Nucleus accumbens (tissue), 56 donors: ENCODE measurements around the gene HRG.
"Not testable (repeated sequence)": the region's sequence is repeated elsewhere in the genome, so short reads cannot be mapped to it uniquely, and the experiment has no call there.

ENCODE experiments used
- DNase-seq, 56 donors: peaks; one replicate each; lab custom pipeline; 2025; lab: John Stamatoyannopoulos, UW

HRG gene

GRCh38 chr3:186665625-186666188 is at the start of gene HRG:
HRG (plus strand) TSS chr3:186666014; CDS start chr3:186666032, 18 bp downstream.
- DNase-seq = no peak

GRCh38 chr3:186616299-186616617 is 49.6 kb upstream of the HRG start:
- DNase-seq = no peak

GRCh38 chr3:186617036-186617946 is 48.5 kb upstream of the HRG start:
- peak in 54 of 56 donors; percentile 7 to 85 (median 61) for DNase-seq

- DNase-seq = no peak
Observed at GRCh38 chr3:186618318-186618938, 47.4 kb upstream of the HRG start.

- no peak for DNase-seq
Observed at GRCh38 chr3:186619787-186620212, 46.0 kb upstream of the HRG start.

- no peak for DNase-seq
Observed at GRCh38 chr3:186620213-186621092, 45.4 kb upstream of the HRG start.

- no peak for DNase-seq
Observed at GRCh38 chr3:186621894-186622650, 43.7 kb upstream of the HRG start.

- DNase-seq = no peak
Observed at GRCh38 chr3:186622651-186623310, 43.0 kb upstream of the HRG start.

- DNase-seq = no peak
Observed at GRCh38 chr3:186624598-186624997, 41.2 kb upstream of the HRG start.

GRCh38 chr3:186625600-186626042 is 40.2 kb upstream of the HRG start:
- no peak for DNase-seq

- no peak for DNase-seq
Observed at GRCh38 chr3:186626254-186626847, 39.5 kb upstream of the HRG start.

- no peak for DNase-seq
Observed at GRCh38 chr3:186627852-186628414, 37.9 kb upstream of the HRG start.

- no peak for DNase-seq
Observed at GRCh38 chr3:186628756-186629155, 37.1 kb upstream of the HRG start.

GRCh38 chr3:186630950-186631641 is 34.7 kb upstream of the HRG start:
- no peak for DNase-seq

- DNase-seq = no peak
Observed at GRCh38 chr3:186633481-186633880, 32.3 kb upstream of the HRG start.

- not testable (repeated sequence) for DNase-seq
Observed at GRCh38 chr3:186634207-186634606, 31.6 kb upstream of the HRG start.

GRCh38 chr3:186635532-186635931 is 30.3 kb upstream of the HRG start:
- DNase-seq = no peak

GRCh38 chr3:186636536-186636935 is 29.3 kb upstream of the HRG start:
- no peak for DNase-seq
